ENCODE results near the gene YIF1A.

YIF1A gene

GRCh38 chr11:66247295-66247694 is 41.6 kb downstream of the YIF1A start:
- no peak for DNase-seq (ENCODE audit: low spot score)

GRCh38 chr11:66243782-66244535 is 45.0 kb downstream of the YIF1A start:
- no peak for DNase-seq (ENCODE audit: low spot score)

- no peak for DNase-seq (ENCODE audit: low spot score)
These were observed 46.7 kb downstream of the YIF1A start for GRCh38 chr11:66242095-66242765.

- no peak for DNase-seq (ENCODE audit: low spot score)
These were observed 48.2 kb downstream of the YIF1A start for GRCh38 chr11:66240781-66241136.

GRCh38 chr11:66239998-66240780 is 48.8 kb downstream of the YIF1A start:
- DNase-seq (ENCODE audit: low spot score), result no peak

GRCh38 chr11:66239511-66239910 is 49.4 kb downstream of the YIF1A start:
- no peak for DNase-seq (ENCODE audit: low spot score)

- DNase-seq (ENCODE audit: low spot score), result no peak
These were observed 50.0 kb downstream of the YIF1A start for GRCh38 chr11:66238786-66239413.

- no peak for DNase-seq (ENCODE audit: low spot score)
These were observed 51.1 kb downstream of the YIF1A start for GRCh38 chr11:66237867-66238266.

GRCh38 chr11:66235141-66235540 is 53.8 kb downstream of the YIF1A start:
- DNase-seq (ENCODE audit: low spot score), result no peak
